Caco-2 (cell line): ENCODE results near the gene TMEM91. TPM values are rescaled to one million over a fixed set of nuclear protein-coding genes. Genes with fewer than 3 reads are reported as not detected.
A peak's percentile ranks its signal among the peaks of the same experiment; 100 is the strongest.

Experiments
- BruUV-seq: library from RNA; stranded (reverse); fragments of 400-500 nt; replicated peaks from 2 replicates; lab custom pipeline; 2021; lab: Mats Ljungman, UMichigan
- CTCF ChIA-PET: fragments of 300-600 bp; sonication (Branson Sonifier 250); formaldehyde crosslinking; loops from one replicate; lab custom pipeline; 2022; ENCODE audit warnings: antibody characterized with exemption; lab: Charles Lee
- POLR2A ChIA-PET: fragments of 300-600 bp; sonication (Branson Sonifier 250); formaldehyde crosslinking; loops from one replicate; lab custom pipeline; 2022; ENCODE audit warnings: antibody characterized with exemption; lab: Charles Lee
- DNase-seq, 2 experiments: peaks; one replicate each; pipeline versions ENCODE4 v3.0.0 to v3.0.0-alpha.2; 2020 to 2022
- H3K27me3 ChIP-seq: replicated peaks from 2 replicates; pipeline ENCODE4 v1.6.0; 2011; ENCODE audit warnings: low read length; ENCODE audit not compliant: control insufficient read depth, insufficient read depth
- H3K36me3 ChIP-seq: 2 replicates; pipeline ENCODE4 v1.5.1; 2011; ENCODE audit warnings: low read length; ENCODE audit not compliant: control insufficient read depth, insufficient read depth
- H3K4me1 ChIP-seq: fragments of 250-450 bp; sonication (Bioruptor Pico); 2 replicates; pipeline ENCODE4 v1.5.1; 2020; ENCODE audit warnings: mild to moderate bottlenecking
- H3K4me3 ChIP-seq: 2 replicates; pipeline ENCODE4 v1.5.1; 2011; ENCODE audit warnings: low read depth, mild to moderate bottlenecking, control low read depth, low read length
- H3K9me3 ChIP-seq: fragments of 250-450 bp; sonication (Bioruptor Pico); 2 replicates; pipeline ENCODE4 v1.5.1; 2020; ENCODE audit warnings: mild to moderate bottlenecking, moderate library complexity
- H3K27ac Mint-ChIP-seq: one replicate; pipeline ENCODE4 v1.8.0; 2022; ENCODE audit warnings: mixed read lengths; ENCODE audit not compliant: unreplicated experiment
- H3K27me3 Mint-ChIP-seq: one replicate; pipeline ENCODE4 v1.8.0; 2022; ENCODE audit warnings: mixed read lengths; ENCODE audit not compliant: insufficient read depth, unreplicated experiment
- H3K36me3 Mint-ChIP-seq: one replicate; pipeline ENCODE4 v1.8.0; 2022; ENCODE audit warnings: mild to moderate bottlenecking, mixed read lengths; ENCODE audit not compliant: insufficient read depth, unreplicated experiment
- H3K4me1 Mint-ChIP-seq: one replicate; pipeline ENCODE4 v1.8.0; 2022; ENCODE audit warnings: low read depth, mixed read lengths; ENCODE audit not compliant: unreplicated experiment
- H3K4me3 Mint-ChIP-seq: one replicate; pipeline ENCODE4 v1.8.0; 2022; ENCODE audit warnings: mild to moderate bottlenecking, moderate library complexity, mixed read lengths; ENCODE audit not compliant: unreplicated experiment
- H3K9me3 Mint-ChIP-seq: one replicate; pipeline ENCODE4 v1.8.0; 2022; ENCODE audit warnings: mixed read lengths; ENCODE audit not compliant: unreplicated experiment
- CTCF ChIP-seq, 2 experiments: fragments of 200-600 bp in 1 of 2; IDR thresholded peaks; 1 replicate in 1 of 2; 2 replicates in 1 of 2; pipeline versions ENCODE4 v1.5.1 to v1.8.0; 2011 to 2022; ENCODE audit warnings: antibody characterized with exemption in 1 of 2, control low read depth in 1 of 2, inconsistent platforms in 1 of 2, low read depth in 1 of 2, low read length in 1 of 2, mild to moderate bottlenecking in 1 of 2, moderate library complexity in 1 of 2; ENCODE audit not compliant: insufficient read depth in 1 of 2, severe bottlenecking in 1 of 2, unreplicated experiment in 1 of 2
- intact Hi-C: fragments of 100-400 bp; cut with micrococcal nuclease; formaldehyde crosslinking; loops from one replicate; pipeline ENCODE4 v1.10.0; 2022; ENCODE audit not compliant: unreplicated experiment
- total RNA-seq: library from RNA; stranded (reverse); gene quantifications from 2 replicates; pipeline ENCODE4 v1.2.3, GENCODE V29; 2022

TMEM91 gene
- total RNA-seq, 1 experiment from 2014 or later, result 1.4 TPM

DNA sequence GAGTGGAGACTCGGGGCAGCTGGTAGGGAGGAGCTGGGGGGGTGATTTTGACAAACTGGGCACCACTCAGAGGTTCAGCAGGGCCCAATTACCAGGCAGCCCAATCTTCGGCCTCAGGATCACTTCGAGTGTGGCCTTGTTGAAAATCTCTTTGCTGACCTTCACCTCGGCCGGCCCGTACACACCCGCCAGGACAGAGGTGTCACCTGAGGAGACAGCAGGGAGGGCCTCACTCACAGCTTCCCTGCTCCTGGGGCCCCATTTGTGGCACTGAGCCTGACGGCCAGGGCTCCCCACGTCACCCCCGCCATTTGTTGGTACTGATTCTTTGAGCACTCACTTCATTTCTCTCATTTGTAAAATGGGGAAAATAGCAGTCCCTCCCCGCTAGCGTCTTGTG lies 16.4 kb downstream of the TMEM91 start:
- POLR2A ChIA-PET, result no interaction called here
- no peak overlapping the region for H3K27ac Mint-ChIP-seq
- intact Hi-C loops, result no loop called here
- no peak overlapping the region for H3K4me3 Mint-ChIP-seq
- no TSS peak for BruUV-seq
- Histone ChIP-seq H3K4me3 (no peak overlapping the region), H3K4me1 (no peaks in the 10 kb centered on the region), H3K36me3 (peaks cover 1% of the 10 kb centered on the region), H3K9me3 (no peaks in the 10 kb centered on the region), H3K27me3 (no peaks in the 10 kb centered on the region)
- peaks cover 46% of the 10 kb centered on the region for H3K36me3 Mint-ChIP-seq
- TF ChIP-seq CTCF (IDR thresholded peaks at IDR 0.05; ENCODE audit: insufficient read depth in 1 of 2, low read depth in 1 of 2, low read length in 1 of 2, severe bottlenecking in 1 of 2, unreplicated experiment in 1 of 2), result no peak
- CTCF ChIA-PET, result no interaction called here
- H3K4me1 Mint-ChIP-seq, result peaks cover under 1% of the 10 kb centered on the region
- no peaks in the 10 kb centered on the region for H3K9me3 Mint-ChIP-seq
- H3K27me3 Mint-ChIP-seq, result no peaks in the 10 kb centered on the region
- no peak for DNase-seq

- intact Hi-C loops, result no loop called here
- DNase-seq, result no peak
- Mint-ChIP-seq H3K27me3 (no peaks in the 10 kb centered on the region), H3K9me3 (no peaks in the 10 kb centered on the region), H3K4me1 (peaks cover 15% of the 10 kb centered on the region), H3K36me3 (peaks cover 29% of the 10 kb centered on the region), H3K27ac (no peak overlapping the region), H3K4me3 (no peak overlapping the region)
- Histone ChIP-seq H3K36me3 (peaks cover 1% of the 10 kb centered on the region), H3K4me3 (no peak overlapping the region), H3K4me1 (0 out of 2 replicates have a peak, but pooled peaks cover 6% of the 10 kb centered on the region), H3K9me3 (no peaks in the 10 kb centered on the region), H3K27me3 (no peaks in the 10 kb centered on the region; the same call in 1 of the 2 replicates)
- CTCF ChIA-PET, result interaction anchor here (0.6 kb wide), 1 partner anchor 16 kb away, joined by 6 read pairs; no protein-coding TSS in a partner anchor
- no TSS peak for BruUV-seq
- no peak for TF ChIP-seq CTCF (IDR thresholded peaks at IDR 0.05; ENCODE audit: insufficient read depth in 1 of 2, low read depth in 1 of 2, low read length in 1 of 2, severe bottlenecking in 1 of 2, unreplicated experiment in 1 of 2)
- POLR2A ChIA-PET, result no interaction called here
Observed at GRCh38 chr19:41395355-41395754, 19.0 kb downstream of the TMEM91 start.

GRCh38 chr19:41397086-41398049 lies 21.0 kb downstream of the TMEM91 start, which contains the start of the genes BCKDHA and EXOSC5:
BCKDHA (plus strand) TSS chr19:41397818; CDS start chr19:41397828, 10 bp downstream.
EXOSC5 (minus strand) TSS chr19:41397359; CDS start chr19:41397328, 31 bp downstream.
- Mint-ChIP-seq H3K27me3 (no peaks in the 10 kb centered on the region), H3K36me3 (peaks cover 16% of the 10 kb centered on the region), H3K4me3 (peak within 1 kb of the TSS; percentile 99), H3K9me3 (no peaks in the 10 kb centered on the region), H3K4me1 (peaks cover 15% of the 10 kb centered on the region), H3K27ac (peak within 1 kb of the TSS; percentile 100)
- POLR2A ChIA-PET, result interaction anchor here (1.0 to 1.3 kb wide), 2 partner anchors 42 kb away, joined by 3 to 4 read pairs; partner anchors contain the start of gene DMAC2
- peak; percentile 99 to 100 for DNase-seq
- H3K4me3 ChIP-seq, result peak within 1 kb of the TSS; percentile 97
- H3K36me3 ChIP-seq, result peaks cover 1% of the 10 kb centered on the region; the same call in 1 of the 2 replicates
- TSS peak; percentile 70 for BruUV-seq
- H3K27me3 ChIP-seq, result no peaks in the 10 kb centered on the region; the same call in 1 of the 2 replicates
- no peak for TF ChIP-seq CTCF (IDR thresholded peaks at IDR 0.05; ENCODE audit: insufficient read depth in 1 of 2, low read depth in 1 of 2, low read length in 1 of 2, severe bottlenecking in 1 of 2, unreplicated experiment in 1 of 2)
- intact Hi-C loops, result loop anchor here (1.0 kb wide), 2 partner anchors 30 to 33 kb away; partner anchors contain the start of genes B3GNT8 and B9D2
- CTCF ChIA-PET, result interaction anchor here (0.6 kb wide), 1 partner anchor 1957 kb away, joined by 5 read pairs; no protein-coding TSS in a partner anchor
- 0 out of 2 replicates have a peak, but pooled peaks cover 6% of the 10 kb centered on the region for H3K4me1 ChIP-seq
- H3K9me3 ChIP-seq, result no peaks in the 10 kb centered on the region
